ENCODE data around the gene ARL6IP5. TPM values are rescaled to one million over a fixed set of nuclear protein-coding genes. Genes with fewer than 3 reads are reported as not detected.
A peak's percentile ranks its signal among the peaks of the same experiment; 100 is the strongest.

ARL6IP5 gene
- total RNA-seq, 4 donors from 2014 or later: 51.0 to 92.5 (median 82.4) TPM

- Histone ChIP-seq H3K27ac (peak overlapping the region; percentile 23 to 96 (median 88)), H3K27me3 (no peaks in the 10 kb centered on the region), H3K9me3 (no peaks in the 10 kb centered on the region), H3K4me1 (peaks cover 0 to 76% (median 40%) of the 10 kb centered on the region in 4 donors), H3K4me3 (peak overlapping the region in 3 of 4 donors; percentile 18 to 94 (median 20)), H3K36me3 (peaks cover 0 to 6% (median 0%) of the 10 kb centered on the region in 3 donors)
- peak in 1 of 6 experiments; percentile 12 for TF ChIP-seq CTCF (IDR thresholded peaks at IDR 0.05)
- no peak for TF ChIP-seq POLR2A (IDR thresholded peaks at IDR 0.05)
- no peak for DNase-seq
Measured at GRCh38 chr3:69088063-69088462, 3.3 kb downstream of the ARL6IP5 start.

GRCh38 chr3:69090021-69090420, 5.3 kb downstream of the ARL6IP5 start:
- DNase-seq: no peak
- H3K4me1 ChIP-seq: peaks cover 4 to 81% (median 46%) of the 10 kb centered on the region in 4 donors
- H3K27me3 ChIP-seq: no peaks in the 10 kb centered on the region
- H3K27ac ChIP-seq: peak overlapping the region; percentile 14 to 85 (median 53)
- H3K36me3 ChIP-seq: peaks cover 0 to 6% (median 0%) of the 10 kb centered on the region in 3 donors
- H3K9me3 ChIP-seq: no peaks in the 10 kb centered on the region
- TF ChIP-seq POLR2A (IDR thresholded peaks at IDR 0.05) (no peak), CTCF (IDR thresholded peaks at IDR 0.05) (no peak)
- no peak overlapping the region for H3K4me3 ChIP-seq

GRCh38 chr3:69091389-69092029, 6.8 kb downstream of the ARL6IP5 start:
- H3K27me3 ChIP-seq: no peaks in the 10 kb centered on the region
- no peak for DNase-seq
- no peak for TF ChIP-seq CTCF (IDR thresholded peaks at IDR 0.05)
- no peak for TF ChIP-seq POLR2A (IDR thresholded peaks at IDR 0.05)
- no peaks in the 10 kb centered on the region for H3K9me3 ChIP-seq
- peaks cover 4 to 94% (median 46%) of the 10 kb centered on the region in 4 donors for H3K4me1 ChIP-seq
- peak overlapping the region in 1 of 4 donors; percentile 23 for H3K4me3 ChIP-seq
- H3K27ac ChIP-seq: peak overlapping the region; percentile 73 to 85 (median 77)
- H3K36me3 ChIP-seq: peaks cover 0 to 6% (median 0%) of the 10 kb centered on the region in 3 donors

GRCh38 chr3:69092030-69092516, 7.3 kb downstream of the ARL6IP5 start:
- peak in 1 of 3 donors; percentile 46 for DNase-seq
- Histone ChIP-seq H3K4me3 (peak overlapping the region in 2 of 4 donors; percentile 6 to 23), H3K4me1 (peaks cover 4 to 89% (median 45%) of the 10 kb centered on the region in 4 donors), H3K36me3 (peaks cover 0 to 6% (median 0%) of the 10 kb centered on the region in 3 donors), H3K27ac (peak overlapping the region; percentile 73 to 85 (median 77)), H3K27me3 (no peaks in the 10 kb centered on the region), H3K9me3 (no peaks in the 10 kb centered on the region)
- peak in 1 of 6 experiments; percentile 1 for TF ChIP-seq CTCF (IDR thresholded peaks at IDR 0.05)
- TF ChIP-seq POLR2A (IDR thresholded peaks at IDR 0.05): no peak

GRCh38 chr3:69094467-69095205, 9.9 kb downstream of the ARL6IP5 start:
- TF ChIP-seq POLR2A (IDR thresholded peaks at IDR 0.05): no peak
- TF ChIP-seq CTCF (IDR thresholded peaks at IDR 0.05): no peak
- Histone ChIP-seq H3K27me3 (no peaks in the 10 kb centered on the region), H3K4me1 (peaks cover 4 to 63% (median 31%) of the 10 kb centered on the region in 4 donors), H3K36me3 (peaks cover 0 to 6% (median 0%) of the 10 kb centered on the region in 3 donors), H3K4me3 (no peak overlapping the region), H3K9me3 (no peaks in the 10 kb centered on the region), H3K27ac (peak overlapping the region; percentile 73 to 85 (median 78))
- DNase-seq: no peak
